ENCODE measurements around the gene ZNF217. TPM values are rescaled to one million over a fixed set of nuclear protein-coding genes. Genes with fewer than 3 reads are reported as not detected.
"Not testable (repeated sequence)": the region's sequence is repeated elsewhere in the genome, so short reads cannot be mapped to it uniquely, and the experiment has no call there.

Gene ZNF217
- total and polyA plus RNA-seq, 5 donors: 4.5 to 15.6 (median 9.9) TPM

DNA sequence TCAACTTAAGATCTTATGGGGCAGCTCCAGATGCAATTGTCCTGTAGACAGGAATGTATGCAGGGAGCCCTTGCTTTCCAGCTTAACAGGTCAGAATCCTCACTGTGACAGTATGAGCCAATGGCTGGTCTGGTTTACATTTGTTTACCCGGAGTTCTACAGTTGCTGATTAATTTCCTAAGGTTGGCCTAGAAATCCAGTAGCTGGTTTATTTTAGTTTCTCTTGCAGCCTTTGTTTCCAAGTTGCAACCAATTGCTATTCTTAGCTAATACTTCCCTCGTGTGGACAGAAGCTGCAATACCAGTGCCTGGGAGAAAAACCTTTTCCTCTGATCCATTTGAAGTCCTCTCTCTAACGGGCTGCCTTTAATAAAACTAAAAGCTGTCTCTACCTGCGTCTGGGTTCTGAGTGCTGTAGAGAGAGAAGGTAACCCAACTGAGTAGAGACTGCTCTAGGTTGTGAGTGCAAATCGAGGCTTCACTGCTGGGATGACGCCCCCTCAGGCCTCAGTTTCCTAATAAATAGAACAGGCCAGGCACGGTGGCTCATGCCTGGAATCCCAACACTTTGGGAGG is 45.9 kb downstream of the ZNF217 start:
- Histone ChIP-seq H3K4me1 (ENCODE audit: control insufficient read depth, insufficient read depth, low read length) (no peaks in the 10 kb centered on the region), H3K27ac (ENCODE audit: low read length) (no peak overlapping the region), H3K27me3 (ENCODE audit: control insufficient read depth, insufficient read depth) (no peaks in the 10 kb centered on the region), H3K9me3 (ENCODE audit: control insufficient read depth, low read length) (no peaks in the 10 kb centered on the region), H3K4me3 (ENCODE audit: low read length) (no peak overlapping the region)
- ATAC-seq (peak; percentile 64 to 65), DNase-seq (no peak)
- WGBS: 31% methylated on average over 7 of the region's 7 CpGs
- intact Hi-C loops (cut with DNase I): loop anchor here in 1 of 4 donors (5.0 kb wide), 1 partner anchor 1240 kb away; no protein-coding TSS in a partner anchor

DNA sequence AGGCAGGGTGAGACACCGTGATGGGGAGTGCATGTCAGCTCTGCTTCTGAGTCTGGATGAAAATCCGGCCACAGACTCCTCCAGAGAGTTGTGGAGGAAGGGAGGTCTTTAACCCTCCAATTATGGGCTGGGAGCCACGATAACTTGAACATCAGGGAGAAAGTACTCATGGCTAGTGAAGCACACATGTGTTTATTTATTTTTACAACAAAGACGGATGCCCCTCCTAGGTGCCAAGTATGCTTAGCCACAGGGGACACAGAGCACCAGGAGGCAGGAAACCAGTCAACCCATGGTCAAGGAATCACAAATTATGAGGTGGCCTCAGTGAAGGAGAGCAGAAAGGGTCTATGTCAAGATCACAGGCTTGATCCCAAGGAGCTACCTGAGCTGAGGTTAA is 54.1 kb downstream of the ZNF217 start:
- no peaks in the 10 kb centered on the region for H3K27me3 ChIP-seq (ENCODE audit: control insufficient read depth, insufficient read depth)
- H3K4me3 ChIP-seq (ENCODE audit: low read length): no peak overlapping the region
- ATAC-seq (no peak), DNase-seq (no peak)
- 34% methylated on average over 4 of the region's 4 CpGs for WGBS
- no peak overlapping the region for H3K27ac ChIP-seq (ENCODE audit: low read length)
- H3K4me1 ChIP-seq (ENCODE audit: control insufficient read depth, insufficient read depth, low read length): no peaks in the 10 kb centered on the region
- intact Hi-C loops (cut with DNase I): no loop called here
- no peaks in the 10 kb centered on the region for H3K9me3 ChIP-seq (ENCODE audit: control insufficient read depth, low read length)

DNA sequence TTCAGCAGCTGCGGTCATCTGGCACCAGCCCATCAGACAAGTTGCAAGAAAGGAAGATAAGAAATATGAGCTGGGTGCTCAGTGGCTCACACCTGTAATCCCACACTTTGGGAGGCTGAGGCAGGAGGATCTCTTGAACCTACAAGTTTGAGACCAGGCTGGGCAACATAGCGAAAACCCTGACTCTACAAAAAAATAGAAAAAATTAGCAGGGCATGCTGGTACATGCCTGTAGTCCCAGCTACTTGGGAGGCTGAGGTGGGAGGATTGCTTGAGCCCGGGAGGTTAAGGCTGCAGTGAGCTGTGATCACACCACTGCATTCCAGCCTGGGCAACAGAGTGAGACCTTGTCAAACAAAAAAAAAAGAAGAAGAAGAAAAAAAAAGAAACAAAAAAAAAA is 57.3 kb downstream of the ZNF217 start:
- H3K9me3 ChIP-seq (ENCODE audit: control insufficient read depth, low read length); H3K4me3 ChIP-seq (ENCODE audit: low read length); intact Hi-C loops (cut with DNase I); ATAC-seq; H3K27me3 ChIP-seq (ENCODE audit: control insufficient read depth, insufficient read depth); DNase-seq; H3K4me1 ChIP-seq (ENCODE audit: control insufficient read depth, insufficient read depth, low read length); H3K27ac ChIP-seq (ENCODE audit: low read length): not testable (repeated sequence)
- WGBS: 91% methylated on average over 3 of the region's 3 CpGs

DNA sequence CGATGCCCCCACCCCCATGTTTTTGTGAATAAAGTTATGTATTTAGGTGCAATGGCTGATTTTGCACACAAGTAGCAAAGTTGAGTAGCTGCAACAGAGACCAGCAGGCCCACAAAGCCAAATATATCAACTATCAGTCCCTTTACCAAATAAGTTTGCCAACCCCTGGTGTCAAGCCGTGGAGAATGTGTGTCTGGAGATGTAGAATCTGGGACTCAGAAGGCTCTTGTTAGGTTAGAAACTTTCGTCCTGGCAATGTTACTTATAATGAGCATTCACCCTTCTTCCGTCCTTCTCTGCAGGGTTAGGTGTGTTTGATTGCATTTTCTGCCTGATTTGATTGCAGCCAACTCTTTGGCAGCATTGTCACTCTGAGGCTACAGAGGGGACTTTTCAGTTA is 57.8 kb downstream of the ZNF217 start:
- Histone ChIP-seq H3K4me3 (ENCODE audit: low read length) (no peak overlapping the region), H3K27ac (ENCODE audit: low read length) (no peak overlapping the region), H3K27me3 (ENCODE audit: control insufficient read depth, insufficient read depth) (no peaks in the 10 kb centered on the region), H3K9me3 (ENCODE audit: control insufficient read depth, low read length) (no peaks in the 10 kb centered on the region), H3K4me1 (ENCODE audit: control insufficient read depth, insufficient read depth, low read length) (no peaks in the 10 kb centered on the region)
- no peak for ATAC-seq
- 87% methylated on average over 4 of the region's 4 CpGs for WGBS
- DNase-seq: no peak
- intact Hi-C loops (cut with DNase I): no loop called here

DNA sequence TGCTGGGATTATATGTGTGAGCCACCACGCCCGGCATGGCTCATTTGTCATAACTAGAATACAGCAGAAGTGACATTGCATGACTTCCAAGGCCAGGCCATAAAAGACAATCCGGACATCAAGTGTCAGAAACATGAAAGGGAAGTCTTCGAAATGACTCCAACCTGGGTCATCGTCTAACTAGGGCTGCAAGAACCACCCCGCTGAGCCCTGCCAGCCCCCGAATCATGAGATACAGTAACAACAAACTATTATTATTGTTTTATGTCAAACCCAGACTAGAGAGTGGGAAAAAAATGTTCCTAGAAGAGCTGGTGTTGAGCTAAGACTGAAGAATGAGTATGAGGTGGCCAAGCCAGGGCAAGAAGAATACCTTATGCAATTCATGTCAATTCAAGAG is 59.6 kb downstream of the ZNF217 start:
- ATAC-seq: no peak
- 89% methylated on average over 7 of the region's 7 CpGs for WGBS
- DNase-seq: no peak
- Histone ChIP-seq H3K4me3 (ENCODE audit: low read length) (no peak overlapping the region), H3K27ac (ENCODE audit: low read length) (no peak overlapping the region), H3K27me3 (ENCODE audit: control insufficient read depth, insufficient read depth) (no peaks in the 10 kb centered on the region), H3K9me3 (ENCODE audit: control insufficient read depth, low read length) (no peaks in the 10 kb centered on the region), H3K4me1 (ENCODE audit: control insufficient read depth, insufficient read depth, low read length) (no peaks in the 10 kb centered on the region)
- intact Hi-C loops (cut with DNase I): no loop called here

DNA sequence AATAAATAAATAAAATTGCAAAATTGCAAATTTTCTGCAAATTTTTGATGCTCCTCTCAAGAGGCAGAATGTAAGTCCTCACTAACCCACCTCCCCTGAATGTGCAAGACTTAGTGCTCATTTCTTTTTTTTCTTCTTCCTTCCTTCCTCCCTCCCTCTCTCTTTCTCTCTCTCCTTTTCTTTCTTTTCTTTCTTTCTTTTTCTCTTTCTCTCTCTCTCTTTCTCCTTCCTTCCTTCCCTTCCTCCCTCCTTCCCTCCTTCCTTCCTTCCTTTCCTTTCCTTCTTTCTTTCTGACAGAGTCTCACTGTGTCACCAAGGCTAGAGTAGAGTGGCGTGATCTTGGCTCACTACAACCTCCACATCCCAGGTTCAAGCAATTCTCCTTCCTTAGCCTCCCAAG is 60.1 kb downstream of the ZNF217 start:
- H3K27ac ChIP-seq (ENCODE audit: low read length): no peak overlapping the region
- no peaks in the 10 kb centered on the region for H3K27me3 ChIP-seq (ENCODE audit: control insufficient read depth, insufficient read depth)
- no peaks in the 10 kb centered on the region for H3K9me3 ChIP-seq (ENCODE audit: control insufficient read depth, low read length)
- WGBS: 92% methylated on average over 1 of the region's 1 CpG
- DNase-seq: no peak
- ATAC-seq: no peak
- no peak overlapping the region for H3K4me3 ChIP-seq (ENCODE audit: low read length)
- no peaks in the 10 kb centered on the region for H3K4me1 ChIP-seq (ENCODE audit: control insufficient read depth, insufficient read depth, low read length)
- intact Hi-C loops (cut with DNase I): no loop called here

DNA sequence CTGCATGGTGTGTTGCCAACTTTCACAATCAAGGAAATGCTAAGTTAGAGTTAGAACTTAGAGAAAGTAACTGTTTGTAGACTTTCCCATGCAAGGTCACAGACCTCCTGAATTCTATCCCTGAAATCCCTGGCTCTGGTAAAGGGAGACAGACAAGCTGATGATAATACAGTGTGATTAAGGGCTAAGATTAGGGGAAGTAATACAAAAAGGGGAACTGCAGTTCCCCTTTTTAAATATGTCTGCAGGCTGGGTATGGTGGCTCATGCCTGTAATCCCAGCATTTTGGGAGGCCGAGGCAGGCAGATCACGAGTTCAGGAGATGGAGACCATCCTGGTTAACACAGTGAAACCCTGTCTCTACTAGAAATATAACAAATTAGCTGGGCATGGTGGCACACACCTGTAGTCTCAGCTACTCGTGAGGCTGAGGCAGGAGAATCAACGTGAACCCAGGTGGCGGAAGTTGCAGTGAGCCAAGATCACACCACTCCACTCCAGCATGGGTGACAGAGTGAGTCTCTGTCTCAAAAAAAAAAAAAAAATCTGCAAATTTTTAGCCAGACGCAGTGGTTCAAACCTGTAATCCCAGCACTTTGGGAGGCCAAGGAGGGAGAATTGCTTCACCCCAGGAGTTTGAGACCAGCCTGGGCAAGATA is 60.9 kb downstream of the ZNF217 start:
- 89% methylated on average over 6 of the region's 6 CpGs for WGBS
- H3K27me3 ChIP-seq (ENCODE audit: control insufficient read depth, insufficient read depth); DNase-seq; H3K4me1 ChIP-seq (ENCODE audit: control insufficient read depth, insufficient read depth, low read length); H3K4me3 ChIP-seq (ENCODE audit: low read length); ATAC-seq; H3K27ac ChIP-seq (ENCODE audit: low read length); intact Hi-C loops (cut with DNase I); H3K9me3 ChIP-seq (ENCODE audit: control insufficient read depth, low read length): not testable (repeated sequence)

DNA sequence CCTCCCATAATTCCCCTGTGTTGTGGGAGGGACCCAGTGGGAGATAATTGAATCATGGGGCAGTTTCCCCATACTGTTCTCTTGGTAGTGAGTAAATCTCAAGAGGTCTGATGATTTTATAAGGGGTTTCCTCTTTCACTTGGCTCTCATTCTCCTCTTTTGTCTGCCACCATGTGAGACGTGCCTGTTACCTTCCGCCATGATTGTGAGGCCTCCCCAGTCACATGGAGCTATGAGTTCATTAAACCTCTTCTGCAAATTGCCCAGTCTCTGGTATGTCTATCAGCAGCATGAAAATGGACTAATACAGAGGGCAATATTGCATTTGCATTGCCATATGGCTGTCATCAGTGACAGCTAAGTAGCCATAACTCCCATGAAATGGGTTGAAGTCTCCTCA is 63.2 kb downstream of the ZNF217 start:
- ATAC-seq (no peak), DNase-seq (no peak)
- Histone ChIP-seq H3K4me3 (ENCODE audit: low read length) (no peak overlapping the region), H3K27me3 (ENCODE audit: control insufficient read depth, insufficient read depth) (no peaks in the 10 kb centered on the region), H3K9me3 (ENCODE audit: control insufficient read depth, low read length) (no peaks in the 10 kb centered on the region), H3K27ac (ENCODE audit: low read length) (no peak overlapping the region), H3K4me1 (ENCODE audit: control insufficient read depth, insufficient read depth, low read length) (no peaks in the 10 kb centered on the region)
- 56% methylated on average over 2 of the region's 2 CpGs for WGBS
- intact Hi-C loops (cut with DNase I): no loop called here

DNA sequence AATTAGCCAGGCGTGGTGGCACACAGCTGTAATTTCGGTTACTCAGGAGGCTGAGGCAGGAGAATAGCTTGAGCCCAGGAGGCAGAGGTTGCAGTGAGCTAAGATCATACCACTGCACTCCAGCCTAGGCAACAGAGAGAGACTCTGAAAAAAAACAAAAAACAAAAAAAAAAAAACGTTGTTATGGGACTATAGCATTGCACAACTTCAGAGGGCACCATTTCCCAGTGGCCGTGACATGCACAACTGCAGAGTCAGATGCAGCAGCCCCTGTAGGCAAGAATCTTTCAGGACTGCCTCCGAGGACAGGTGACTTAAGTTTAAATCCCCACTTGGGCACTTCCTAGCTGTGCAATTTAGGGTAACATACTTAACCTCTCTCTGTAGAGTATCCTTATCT is 64.0 kb downstream of the ZNF217 start:
- Histone ChIP-seq H3K4me1 (ENCODE audit: control insufficient read depth, insufficient read depth, low read length) (no peaks in the 10 kb centered on the region), H3K27ac (ENCODE audit: low read length) (no peak overlapping the region), H3K9me3 (ENCODE audit: control insufficient read depth, low read length) (no peaks in the 10 kb centered on the region), H3K4me3 (ENCODE audit: low read length) (no peak overlapping the region), H3K27me3 (ENCODE audit: control insufficient read depth, insufficient read depth) (no peaks in the 10 kb centered on the region)
- intact Hi-C loops (cut with DNase I): no loop called here
- no peak for DNase-seq
- no peak for ATAC-seq
- 84% methylated on average over 5 of the region's 5 CpGs for WGBS

DNA sequence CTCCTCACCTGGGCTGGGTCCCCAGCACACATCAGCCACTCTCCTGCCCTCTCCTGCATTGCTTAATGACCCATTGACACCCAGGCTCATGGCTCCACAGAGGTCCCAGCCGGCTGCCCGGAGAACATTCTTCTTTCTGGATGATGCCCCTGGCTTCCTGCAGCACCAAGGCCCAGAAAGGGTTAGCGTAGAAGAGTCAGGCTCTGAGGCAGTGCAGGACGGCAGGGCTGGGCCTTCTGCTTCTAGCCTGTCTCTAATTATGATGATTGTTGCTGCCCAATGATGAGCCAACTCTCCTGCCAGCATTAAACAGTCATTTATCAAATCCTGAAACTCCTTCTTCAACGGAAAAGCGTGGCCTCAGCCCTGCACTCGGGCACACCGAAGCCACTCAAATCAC is 66.4 kb downstream of the ZNF217 start:
- no peaks in the 10 kb centered on the region for H3K27me3 ChIP-seq (ENCODE audit: control insufficient read depth, insufficient read depth)
- no peaks in the 10 kb centered on the region for H3K9me3 ChIP-seq (ENCODE audit: control insufficient read depth, low read length)
- no peak overlapping the region for H3K27ac ChIP-seq (ENCODE audit: low read length)
- no peaks in the 10 kb centered on the region for H3K4me1 ChIP-seq (ENCODE audit: control insufficient read depth, insufficient read depth, low read length)
- no peak for ATAC-seq
- DNase-seq: no peak
- intact Hi-C loops (cut with DNase I): no loop called here
- 83% methylated on average over 8 of the region's 8 CpGs for WGBS
- no peak overlapping the region for H3K4me3 ChIP-seq (ENCODE audit: low read length)

DNA sequence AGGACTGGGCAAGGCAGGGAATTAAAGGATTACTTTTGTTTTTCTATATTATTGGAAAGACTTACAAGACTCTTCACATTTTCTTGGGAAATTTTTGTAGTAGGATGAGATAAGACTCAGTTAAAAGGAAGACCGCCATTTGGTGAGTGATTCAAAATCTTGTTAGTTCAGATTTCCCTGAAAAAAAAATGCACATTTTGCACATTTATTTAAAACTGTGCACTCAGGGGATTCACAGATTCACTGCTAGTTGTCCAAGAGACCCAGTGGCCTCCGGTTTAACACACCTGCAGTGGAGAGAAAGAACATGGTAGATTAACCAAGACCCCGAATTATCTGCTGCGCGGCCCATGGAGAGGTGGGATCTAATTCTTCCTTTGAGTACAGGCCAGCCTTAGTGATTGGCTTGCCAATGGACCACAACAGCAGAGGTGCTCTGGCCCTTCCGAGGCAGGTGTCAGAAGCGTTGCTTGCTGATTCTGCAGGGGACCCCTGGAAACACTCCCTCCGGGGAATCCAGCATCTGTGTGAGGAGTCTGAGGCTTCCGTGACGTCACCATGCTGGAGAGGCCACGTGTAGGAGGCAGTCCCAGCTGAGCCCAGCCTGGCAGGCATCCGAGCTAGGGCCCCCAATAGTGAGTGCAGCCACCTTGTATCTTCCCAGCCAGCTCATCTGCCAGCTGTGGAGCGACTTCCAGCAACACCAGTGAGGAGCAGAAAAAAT is 68.9 kb downstream of the ZNF217 start:
- intact Hi-C loops (cut with DNase I): no loop called here
- Histone ChIP-seq H3K9me3 (ENCODE audit: control insufficient read depth, low read length) (no peaks in the 10 kb centered on the region), H3K4me3 (ENCODE audit: low read length) (no peak overlapping the region), H3K4me1 (ENCODE audit: control insufficient read depth, insufficient read depth, low read length) (no peaks in the 10 kb centered on the region), H3K27me3 (ENCODE audit: control insufficient read depth, insufficient read depth) (no peaks in the 10 kb centered on the region), H3K27ac (ENCODE audit: low read length) (no peak overlapping the region)
- DNase-seq: no peak
- no peak for ATAC-seq
- WGBS: 69% methylated on average over 13 of the region's 13 CpGs

All from right cardiac atrium (tissue), 5 donors.